Measurements from ENCODE around the gene FNDC10. TPM values are rescaled to one million over a fixed set of nuclear protein-coding genes. Genes with fewer than 3 reads are reported as not detected.

FNDC10 gene
- total RNA-seq, 4 donors from 2014 or later = 1.5 to 4.6 (median 3.7) TPM

GRCh38 chr1:1619917-1620361 lies 20.0 kb upstream of the FNDC10 start:
- TF ChIP-seq POLR2AphosphoS5 (IDR thresholded peaks at IDR 0.05) = no peak
- peak in 1 of 5 experiments; percentile 14 for TF ChIP-seq CTCF (IDR thresholded peaks at IDR 0.05)
- H3K4me3 ChIP-seq = no peak overlapping the region
- H3K36me3 ChIP-seq = no peaks in the 10 kb centered on the region
- WGBS, 2 donors (ENCODE audit: low coverage in 1 of 2) = 74% methylated on average over 14 of the region's 14 CpGs; no CpG with 5 or more reads in 1 of the 2 donors
- H3K27me3 ChIP-seq = no peaks in the 10 kb centered on the region
- H3K4me1 ChIP-seq = peaks cover 9 to 16% (median 13%) of the 10 kb centered on the region in 4 donors
- intact Hi-C loops (cut with DNase I; ENCODE audit: low total_unique reads) = no loop called here
- no peaks in the 10 kb centered on the region for H3K9me3 ChIP-seq
- DNase-seq = no peak
- no peak overlapping the region for H3K27ac ChIP-seq
- in situ Hi-C loops (cut with MboI; ENCODE audit: low pct_ligation_motif_present in 1 of 4, low pct_unique_long_range_greater_than_20kb in 1 of 4, low sequenced_read_pairs in 3 of 4) = no loop called here

- WGBS, 2 donors (ENCODE audit: low coverage in 1 of 2) = 80 to 98% methylated on average over 1 to 8 of the region's 9 CpGs
- no peak overlapping the region for H3K4me3 ChIP-seq
- TF ChIP-seq POLR2A (IDR thresholded peaks at IDR 0.05) (no peak), EP300 (IDR thresholded peaks at IDR 0.05; ENCODE audit: low read depth) (no peak), CTCF (IDR thresholded peaks at IDR 0.05) (no peak), POLR2AphosphoS5 (IDR thresholded peaks at IDR 0.05) (no peak)
- H3K4me1 ChIP-seq = peaks cover 19 to 29% (median 26%) of the 10 kb centered on the region in 4 donors
- no peaks in the 10 kb centered on the region for H3K9me3 ChIP-seq
- no peaks in the 10 kb centered on the region for H3K36me3 ChIP-seq
- no peaks in the 10 kb centered on the region for H3K27me3 ChIP-seq
- DNase-seq = no peak
- no peak overlapping the region for H3K27ac ChIP-seq
- in situ Hi-C loops (cut with MboI; ENCODE audit: low pct_ligation_motif_present in 1 of 4, low pct_unique_long_range_greater_than_20kb in 1 of 4, low sequenced_read_pairs in 3 of 4) (no loop called here), intact Hi-C loops (cut with DNase I; ENCODE audit: low total_unique reads) (no loop called here)
Measured at GRCh38 chr1:1618396-1619068, 18.6 kb upstream of the FNDC10 start.

GRCh38 chr1:1617925-1618324 lies 18.0 kb upstream of the FNDC10 start:
- TF ChIP-seq CTCF (IDR thresholded peaks at IDR 0.05) (no peak), POLR2AphosphoS5 (IDR thresholded peaks at IDR 0.05) (no peak), POLR2A (IDR thresholded peaks at IDR 0.05) (no peak), EP300 (IDR thresholded peaks at IDR 0.05; ENCODE audit: low read depth) (no peak)
- intact Hi-C loops (cut with DNase I; ENCODE audit: low total_unique reads) = no loop called here
- DNase-seq = no peak

GRCh38 chr1:1617516-1617915 lies 17.6 kb upstream of the FNDC10 start:
- H3K4me3 ChIP-seq = no peak overlapping the region
- no peak for DNase-seq
- intact Hi-C loops (cut with DNase I; ENCODE audit: low total_unique reads) = no loop called here
- H3K27ac ChIP-seq = no peak overlapping the region
- peaks cover 20 to 30% (median 28%) of the 10 kb centered on the region in 4 donors for H3K4me1 ChIP-seq
- whole genome bisulfite sequencing, 2 donors (ENCODE audit: low coverage in 1 of 2) = 84 to 93% methylated on average over 8 to 9 of the region's 11 CpGs
- H3K9me3 ChIP-seq = no peaks in the 10 kb centered on the region
- TF ChIP-seq CTCF (IDR thresholded peaks at IDR 0.05) (no peak), POLR2AphosphoS5 (IDR thresholded peaks at IDR 0.05) (no peak), POLR2A (IDR thresholded peaks at IDR 0.05) (no peak), EP300 (IDR thresholded peaks at IDR 0.05; ENCODE audit: low read depth) (no peak)
- no peaks in the 10 kb centered on the region for H3K36me3 ChIP-seq
- in situ Hi-C loops (cut with MboI; ENCODE audit: low pct_ligation_motif_present in 1 of 4, low pct_unique_long_range_greater_than_20kb in 1 of 4, low sequenced_read_pairs in 3 of 4) = no loop called here
- H3K27me3 ChIP-seq = no peaks in the 10 kb centered on the region

More at GRCh38 chr1:1617925-1618324, 18.0 kb upstream of the FNDC10 start:
- Histone ChIP-seq H3K27me3 (no peaks in the 10 kb centered on the region), H3K4me3 (no peak overlapping the region), H3K27ac (no peak overlapping the region), H3K4me1 (peaks cover 20 to 30% (median 28%) of the 10 kb centered on the region in 4 donors), H3K9me3 (no peaks in the 10 kb centered on the region), H3K36me3 (no peaks in the 10 kb centered on the region)
- WGBS, 2 donors (ENCODE audit: low coverage in 1 of 2) = 92 to 93% methylated on average over 3 to 6 of the region's 6 CpGs
- in situ Hi-C loops (cut with MboI; ENCODE audit: low pct_ligation_motif_present in 1 of 4, low pct_unique_long_range_greater_than_20kb in 1 of 4, low sequenced_read_pairs in 3 of 4) = no loop called here
